B cell (primary cell): ENCODE results near the gene ATG7. TPM values are rescaled to one million over a fixed set of nuclear protein-coding genes. Genes with fewer than 3 reads are reported as not detected.
A peak's percentile ranks its signal among the peaks of the same experiment; 100 is the strongest.

Experiments
- ATAC-seq: fragments of 200-7000 bp; cut with Tn5 transposase; one replicate; pipeline ENCODE4 v1.10.0; 2021; ENCODE audit warnings: low read depth, mild to moderate bottlenecking, moderate number of reproducible peaks, moderate library complexity
- CTCF ChIA-PET: fragments of 350-600 bp; sonication (Branson Sonifier 250); formaldehyde crosslinking; loops from one replicate; lab custom pipeline; 2021; ENCODE audit warnings: antibody characterized with exemption, inconsistent platforms; lab: Charles Lee
- POLR2A ChIA-PET: fragments of 350-600 bp; sonication (Branson Sonifier 250); formaldehyde crosslinking; loops from one replicate; lab custom pipeline; 2021; ENCODE audit warnings: antibody characterized with exemption; lab: Charles Lee
- DNase-seq: peaks from one replicate; pipeline ENCODE4 v3.0.0; 2013
- H2AFZ ChIP-seq: 2 replicates; pipeline ENCODE4 v1.6.1; 2012; ENCODE audit warnings: mild to moderate bottlenecking, low read depth, low read length; ENCODE audit not compliant: insufficient read depth, poor library complexity, severe bottlenecking
- H3K27ac ChIP-seq, 2 donors: 1 replicate in 1 of 2; 2 replicates in 1 of 2; pipeline ENCODE4 v1.5.1; 2012 to 2013; ENCODE audit warnings: low read length in 2 of 2, mild to moderate bottlenecking in 2 of 2, moderate library complexity in 1 of 2
- H3K27me3 ChIP-seq, 4 experiments: fragments of 200-600 bp in 1 of 4; sonication (generic) in 1 of 4; replicated peaks in 1 of 4; 1 replicate in 2 of 4; 2 replicates in 2 of 4; pipeline versions ENCODE4 v1.6.1 to v1.7.0; 2013 to 2016; ENCODE audit warnings: low read length in 3 of 4, mild to moderate bottlenecking in 2 of 4, mixed read lengths in 1 of 4, moderate library complexity in 1 of 4; ENCODE audit not compliant: insufficient read depth in 4 of 4, control insufficient read depth in 3 of 4; ENCODE audit errors: control extremely low read depth in 1 of 4
- H3K36me3 ChIP-seq, 2 experiments: replicated peaks in 1 of 2; 1 replicate in 1 of 2; 2 replicates in 1 of 2; pipeline versions ENCODE4 v1.6.1 to v1.7.1; 2013; ENCODE audit warnings: low read length in 1 of 2; ENCODE audit not compliant: insufficient read depth in 2 of 2, control insufficient read depth in 1 of 2; ENCODE audit errors: control extremely low read depth in 1 of 2, extremely low read depth in 1 of 2
- H3K4me1 ChIP-seq, 2 donors: fragments of 200-600 bp in 1 of 2; sonication (generic) in 1 of 2; 1 replicate in 1 of 2; 2 replicates in 1 of 2; pipeline versions ENCODE4 v1.5.1 to v1.6.1; 2013 to 2017; ENCODE audit warnings: low read length in 2 of 2; ENCODE audit not compliant: control insufficient read depth in 2 of 2, insufficient read depth in 2 of 2
- H3K4me2 ChIP-seq: replicated peaks from 2 replicates; pipeline ENCODE3; 2012; ENCODE audit warnings: mild to moderate bottlenecking, low read depth, low read length; ENCODE audit not compliant: poor library complexity, severe bottlenecking
- H3K4me3 ChIP-seq, 5 experiments: fragments of 200-600 bp in 1 of 5; sonication (generic) in 1 of 5; 1 replicate in 3 of 5; 2 replicates in 2 of 5; pipeline versions ENCODE4 v1.5.1 to v1.7.0; 2011 to 2016; ENCODE audit warnings: low read length in 4 of 5, mild to moderate bottlenecking in 4 of 5, low read depth in 2 of 5, control low read depth in 1 of 5, moderate library complexity in 1 of 5; ENCODE audit not compliant: insufficient read depth in 1 of 5; ENCODE audit errors: control extremely low read depth in 1 of 5, extremely low read depth in 1 of 5
- H3K79me2 ChIP-seq: fragments of 200-600 bp; sonication (generic); one replicate; pipeline ENCODE4 v1.6.0; 2016; ENCODE audit warnings: low read length; ENCODE audit not compliant: control insufficient read depth, insufficient read depth
- H3K9ac ChIP-seq: fragments of 200-600 bp; sonication (generic); 2 replicates; pipeline ENCODE4 v1.6.1; 2017; ENCODE audit warnings: mild to moderate bottlenecking, low read length, moderate library complexity
- H3K9me3 ChIP-seq, 3 donors: one replicate each; pipeline versions ENCODE4 v1.6.1 to v1.7.1; 2013; ENCODE audit warnings: low read length in 2 of 3; ENCODE audit not compliant: control insufficient read depth in 2 of 3, insufficient read depth in 1 of 3; ENCODE audit errors: control extremely low read depth in 1 of 3
- H4K20me1 ChIP-seq: 2 replicates; pipeline ENCODE4 v1.6.0; 2012; ENCODE audit warnings: mild to moderate bottlenecking, low read length; ENCODE audit not compliant: insufficient read depth, control insufficient read depth, poor library complexity, severe bottlenecking
- H3K27ac Mint-ChIP-seq: one replicate; pipeline ENCODE4 v1.8.0; 2021; ENCODE audit warnings: mixed read lengths
- H3K27me3 Mint-ChIP-seq: one replicate; pipeline ENCODE4 v1.8.0; 2021; ENCODE audit warnings: mixed read lengths
- H3K4me1 Mint-ChIP-seq: one replicate; pipeline ENCODE4 v1.8.0; 2021; ENCODE audit warnings: mixed read lengths
- H3K4me3 Mint-ChIP-seq: one replicate; pipeline ENCODE4 v1.8.0; 2021; ENCODE audit warnings: mixed read lengths
- H3K9me3 Mint-ChIP-seq: one replicate; pipeline ENCODE4 v1.8.0; 2022; ENCODE audit warnings: mixed read lengths; ENCODE audit not compliant: insufficient read depth
- EZH2 ChIP-seq: IDR thresholded peaks from 2 replicates; pipeline ENCODE4 v1.6.1; 2012; ENCODE audit warnings: borderline replicate concordance, low read depth, mild to moderate bottlenecking, moderate library complexity, low read length; ENCODE audit not compliant: insufficient read depth, poor library complexity, severe bottlenecking
- WGBS: methylation state at CpG from one replicate; pipeline ENCODE4 v1.1.5; 2013; ENCODE audit warnings: missing lambda C conversion rate; ENCODE audit not compliant: insufficient coverage; 5-methylcytosine and 5-hydroxymethylcytosine counted together
- intact Hi-C: fragments of 100-400 bp; cut with micrococcal nuclease; formaldehyde crosslinking; loops from one replicate; pipeline ENCODE4 v1.10.0; 2022
- polyA plus RNA-seq: library from polyadenylated mRNA; depleted of rRNA; stranded (reverse); fragments of >200 nt; gene quantifications from 2 replicates; pipeline ENCODE4 v1.2.3, GENCODE V29; 2012
- total RNA-seq, 2 donors: library from RNA; stranded (reverse); fragments of 120-200 nt in 1 of 2; gene quantifications; 1 replicate in 1 of 2; 2 replicates in 1 of 2; pipeline versions ENCODE4 v1.2.3 to v1.2.4, GENCODE V29; 2013 to 2022
- TF ChIP-seq, protein P1 (sequence below): fragments of 200-600 bp; IDR thresholded peaks from one replicate; pipeline ENCODE4 v1.8.0; 2022; ENCODE audit warnings: antibody characterized with exemption, mild to moderate bottlenecking

Gene ATG7
- total and polyA plus RNA-seq, 2 donors (not counting 1 experiment from before 2014, with no cell fraction given) = 13.9 to 66.4 TPM

DNA sequence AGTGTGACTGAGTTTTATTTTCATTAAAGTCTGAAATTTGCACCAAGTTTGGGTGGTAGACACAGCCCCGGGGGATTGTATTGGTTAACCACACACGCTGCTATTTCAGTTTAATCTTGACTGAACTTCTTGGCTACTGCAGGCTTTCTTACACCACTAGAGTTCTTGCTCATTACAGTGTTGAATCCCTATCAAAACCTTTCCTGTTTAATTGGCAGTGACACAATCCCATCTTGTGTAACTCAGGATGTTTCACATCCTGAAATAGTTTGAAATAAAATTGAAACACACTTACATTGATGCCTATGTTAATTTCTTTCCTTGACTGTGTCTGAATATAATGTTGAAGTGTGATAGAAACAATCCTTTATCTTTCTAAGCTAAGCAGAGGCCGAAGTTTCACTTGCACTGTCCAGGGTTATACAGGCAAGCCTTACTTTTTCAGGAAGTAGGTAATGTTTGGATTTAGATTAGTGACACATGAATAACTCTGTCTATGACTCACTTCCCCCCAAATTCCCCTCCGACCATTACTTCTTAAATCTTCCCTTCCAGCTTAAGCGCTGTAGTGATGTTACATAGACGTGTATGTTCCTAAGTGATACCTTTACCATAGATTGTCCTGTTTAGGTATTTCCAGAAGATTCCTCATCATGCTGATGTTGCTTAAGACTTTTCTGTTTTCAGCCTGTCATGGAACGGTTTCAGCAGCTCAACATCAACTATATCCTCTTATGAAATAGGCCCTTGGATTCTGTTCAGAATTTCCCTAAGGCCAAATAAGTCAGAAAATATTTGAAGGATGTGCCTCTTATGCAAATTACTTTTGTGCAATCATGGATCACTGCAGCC lies 16.8 kb downstream of the ATG7 start:
- Histone ChIP-seq H3K36me3 (no peaks in the 10 kb centered on the region), H2AFZ (peak overlapping the region; percentile 64), H3K4me2 (peak overlapping the region; percentile 75), H4K20me1 (no peaks in the 10 kb centered on the region), H3K79me2 (peaks cover 62% of the 10 kb centered on the region), H3K9ac (peak overlapping the region; percentile 69), H3K4me3 (peak overlapping the region; percentile 6 to 63 (median 33)), H3K27ac (peak overlapping the region; percentile 91 to 98), H3K4me1 (peaks cover 48 to 49% of the 10 kb centered on the region in 2 donors), H3K27me3 (no peaks in the 10 kb centered on the region), H3K9me3 (no peaks in the 10 kb centered on the region)
- 6% methylated on average over 2 of the region's 7 CpGs for WGBS
- DNase-seq = peak; percentile 88
- POLR2A ChIA-PET = interaction anchor here (2.4 kb wide), 2 partner anchors 10 to 16 kb away, joined by 7 to 29 read pairs; partner anchors contain the start of gene ATG7
- no peak for TF ChIP-seq EZH2
- TF ChIP-seq, protein P1, sequence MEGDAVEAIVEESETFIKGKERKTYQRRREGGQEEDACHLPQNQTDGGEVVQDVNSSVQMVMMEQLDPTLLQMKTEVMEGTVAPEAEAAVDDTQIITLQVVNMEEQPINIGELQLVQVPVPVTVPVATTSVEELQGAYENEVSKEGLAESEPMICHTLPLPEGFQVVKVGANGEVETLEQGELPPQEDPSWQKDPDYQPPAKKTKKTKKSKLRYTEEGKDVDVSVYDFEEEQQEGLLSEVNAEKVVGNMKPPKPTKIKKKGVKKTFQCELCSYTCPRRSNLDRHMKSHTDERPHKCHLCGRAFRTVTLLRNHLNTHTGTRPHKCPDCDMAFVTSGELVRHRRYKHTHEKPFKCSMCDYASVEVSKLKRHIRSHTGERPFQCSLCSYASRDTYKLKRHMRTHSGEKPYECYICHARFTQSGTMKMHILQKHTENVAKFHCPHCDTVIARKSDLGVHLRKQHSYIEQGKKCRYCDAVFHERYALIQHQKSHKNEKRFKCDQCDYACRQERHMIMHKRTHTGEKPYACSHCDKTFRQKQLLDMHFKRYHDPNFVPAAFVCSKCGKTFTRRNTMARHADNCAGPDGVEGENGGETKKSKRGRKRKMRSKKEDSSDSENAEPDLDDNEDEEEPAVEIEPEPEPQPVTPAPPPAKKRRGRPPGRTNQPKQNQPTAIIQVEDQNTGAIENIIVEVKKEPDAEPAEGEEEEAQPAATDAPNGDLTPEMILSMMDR = no peak
- peak overlapping the region; percentile 98 for H3K27ac Mint-ChIP-seq
- CTCF ChIA-PET = interaction anchor here (1.2 to 4.3 kb wide), 7 partner anchors 13 to 362 kb away, joined by 3 to 30 read pairs (median 4); partner anchors contain the start of gene ATG7
- intact Hi-C loops = loop anchor here (1.0 to 2.0 kb wide), 2 partner anchors 17 to 46 kb away; partner anchors contain the start of gene ATG7
- peak overlapping the region; percentile 85 for H3K4me3 Mint-ChIP-seq
- no peaks in the 10 kb centered on the region for H3K27me3 Mint-ChIP-seq
- H3K9me3 Mint-ChIP-seq = no peaks in the 10 kb centered on the region
- peak; percentile 89 for ATAC-seq
- peaks cover 57% of the 10 kb centered on the region for H3K4me1 Mint-ChIP-seq
